LNCaP clone FGC (cell line): ENCODE results near the gene KLHL29.

Source experiments
- DNase-seq: peaks from one replicate; pipeline ENCODE4 v3.0.0-alpha.2; 2011; ENCODE audit warnings: low read depth
- H3K4me3 ChIP-seq: 2 replicates; pipeline ENCODE4 v1.5.1; 2011; ENCODE audit warnings: mild to moderate bottlenecking, low read depth, low read length, control low read depth
- TF ChIP-seq, protein P1 (sequence below): IDR thresholded peaks from 2 replicates; pipeline ENCODE4 v1.5.1; 2012; ENCODE audit warnings: mild to moderate bottlenecking; ENCODE audit not compliant: control insufficient read depth, insufficient read depth; ENCODE audit errors: extremely low read depth

KLHL29 gene

DNA sequence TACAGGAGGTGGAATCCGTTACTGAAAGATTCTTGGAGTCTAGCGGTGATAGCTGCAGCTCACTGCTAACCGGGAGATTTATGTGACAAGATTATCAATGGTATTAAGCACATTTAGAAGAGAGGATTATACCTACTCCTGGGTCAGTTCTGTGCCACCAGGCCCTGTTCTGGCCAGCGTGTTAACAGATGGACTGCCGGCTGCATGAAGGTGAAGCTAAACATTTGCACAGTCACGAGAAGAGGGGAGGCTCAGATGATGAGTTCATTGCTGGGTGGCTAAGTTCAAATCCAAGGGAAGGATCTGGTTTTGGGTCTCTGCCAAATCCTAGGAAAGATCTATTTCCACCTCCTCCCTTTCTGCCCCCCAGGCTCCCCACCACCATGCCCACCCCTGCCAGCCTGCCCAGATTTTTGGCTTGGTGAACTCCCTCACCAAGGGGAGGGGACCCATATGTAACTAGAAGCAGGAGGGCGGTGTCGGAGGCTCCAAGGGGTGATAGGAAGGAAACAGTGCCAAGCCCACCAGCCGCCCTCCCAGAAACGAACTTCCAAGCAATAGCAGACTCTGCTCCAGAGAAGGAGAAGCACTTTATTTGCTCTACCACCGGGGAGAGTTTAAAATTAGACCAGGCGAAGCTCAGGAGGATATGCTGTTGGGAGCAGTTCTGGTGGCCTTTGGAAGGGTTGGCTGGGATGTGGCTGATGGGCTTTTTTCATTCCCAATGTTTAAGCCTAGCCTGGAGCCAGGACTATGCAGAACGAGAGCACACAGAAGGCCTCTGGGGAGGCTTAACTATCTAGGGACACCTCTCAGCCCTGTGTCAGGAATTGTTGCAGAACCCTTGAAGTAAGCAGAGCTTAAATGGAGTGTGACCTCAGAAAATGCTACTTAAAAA, 200.5 kb downstream of the KLHL29 start:
- TF ChIP-seq, protein P1, sequence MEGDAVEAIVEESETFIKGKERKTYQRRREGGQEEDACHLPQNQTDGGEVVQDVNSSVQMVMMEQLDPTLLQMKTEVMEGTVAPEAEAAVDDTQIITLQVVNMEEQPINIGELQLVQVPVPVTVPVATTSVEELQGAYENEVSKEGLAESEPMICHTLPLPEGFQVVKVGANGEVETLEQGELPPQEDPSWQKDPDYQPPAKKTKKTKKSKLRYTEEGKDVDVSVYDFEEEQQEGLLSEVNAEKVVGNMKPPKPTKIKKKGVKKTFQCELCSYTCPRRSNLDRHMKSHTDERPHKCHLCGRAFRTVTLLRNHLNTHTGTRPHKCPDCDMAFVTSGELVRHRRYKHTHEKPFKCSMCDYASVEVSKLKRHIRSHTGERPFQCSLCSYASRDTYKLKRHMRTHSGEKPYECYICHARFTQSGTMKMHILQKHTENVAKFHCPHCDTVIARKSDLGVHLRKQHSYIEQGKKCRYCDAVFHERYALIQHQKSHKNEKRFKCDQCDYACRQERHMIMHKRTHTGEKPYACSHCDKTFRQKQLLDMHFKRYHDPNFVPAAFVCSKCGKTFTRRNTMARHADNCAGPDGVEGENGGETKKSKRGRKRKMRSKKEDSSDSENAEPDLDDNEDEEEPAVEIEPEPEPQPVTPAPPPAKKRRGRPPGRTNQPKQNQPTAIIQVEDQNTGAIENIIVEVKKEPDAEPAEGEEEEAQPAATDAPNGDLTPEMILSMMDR: no peak
- DNase-seq: no peak
- H3K4me3 ChIP-seq: no peak overlapping the region

GRCh38 chr2:23586741-23587306, 201.8 kb downstream of the KLHL29 start:
- H3K4me3 ChIP-seq: no peak overlapping the region

DNA sequence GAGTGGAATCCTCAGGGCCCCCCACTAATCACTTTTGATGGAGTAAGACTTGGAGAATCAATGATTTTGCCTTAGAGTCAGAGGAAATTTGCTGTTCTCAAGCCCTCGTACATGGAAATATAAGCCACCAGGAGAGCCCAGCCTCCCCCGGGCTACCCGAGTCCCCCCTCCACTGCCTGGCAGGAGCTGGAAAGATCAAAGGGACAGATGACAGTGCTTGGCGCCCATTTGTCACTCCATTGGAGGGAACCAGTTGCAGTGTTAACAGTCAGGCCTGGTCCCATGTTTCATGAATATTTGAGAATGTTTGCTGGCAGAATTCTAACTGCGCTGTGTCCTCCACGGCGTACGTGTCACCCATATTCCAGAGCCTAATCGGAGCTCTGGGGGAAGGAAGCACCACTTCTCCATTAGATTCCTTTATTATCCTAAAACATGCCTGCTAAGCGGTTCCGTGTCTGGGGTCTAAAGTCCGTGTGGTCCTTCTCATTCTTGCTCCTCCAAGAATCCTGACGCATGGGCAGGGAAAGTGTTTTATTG, 202.4 kb downstream of the KLHL29 start:
- no peak overlapping the region for H3K4me3 ChIP-seq
- TF ChIP-seq, protein P1: no peak
- no peak for DNase-seq

More at GRCh38 chr2:23586741-23587306, 201.8 kb downstream of the KLHL29 start:
- no peak for DNase-seq
- TF ChIP-seq, protein P1: no peak

DNA sequence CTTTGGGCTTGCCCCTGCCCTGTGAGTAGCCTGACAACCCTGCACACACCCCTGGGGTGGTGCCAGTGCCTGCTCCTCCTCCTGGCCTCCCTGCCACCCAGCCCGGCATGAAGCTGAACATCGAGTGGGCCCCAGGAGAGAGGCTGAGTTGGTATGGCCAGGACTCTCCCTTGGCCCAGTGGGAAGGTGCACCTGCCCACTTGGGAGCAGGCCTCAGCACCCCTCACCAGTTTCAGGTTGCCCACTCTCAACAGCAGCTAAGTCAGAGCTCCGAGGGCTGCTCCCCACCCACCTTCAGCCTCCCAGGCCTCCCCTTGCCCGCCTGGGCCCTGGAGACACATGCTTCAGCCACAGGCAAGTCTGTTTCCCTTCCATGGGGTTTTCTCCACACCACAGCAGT, 203.1 kb downstream of the KLHL29 start:
- DNase-seq: no peak
- no peak overlapping the region for H3K4me3 ChIP-seq

DNA sequence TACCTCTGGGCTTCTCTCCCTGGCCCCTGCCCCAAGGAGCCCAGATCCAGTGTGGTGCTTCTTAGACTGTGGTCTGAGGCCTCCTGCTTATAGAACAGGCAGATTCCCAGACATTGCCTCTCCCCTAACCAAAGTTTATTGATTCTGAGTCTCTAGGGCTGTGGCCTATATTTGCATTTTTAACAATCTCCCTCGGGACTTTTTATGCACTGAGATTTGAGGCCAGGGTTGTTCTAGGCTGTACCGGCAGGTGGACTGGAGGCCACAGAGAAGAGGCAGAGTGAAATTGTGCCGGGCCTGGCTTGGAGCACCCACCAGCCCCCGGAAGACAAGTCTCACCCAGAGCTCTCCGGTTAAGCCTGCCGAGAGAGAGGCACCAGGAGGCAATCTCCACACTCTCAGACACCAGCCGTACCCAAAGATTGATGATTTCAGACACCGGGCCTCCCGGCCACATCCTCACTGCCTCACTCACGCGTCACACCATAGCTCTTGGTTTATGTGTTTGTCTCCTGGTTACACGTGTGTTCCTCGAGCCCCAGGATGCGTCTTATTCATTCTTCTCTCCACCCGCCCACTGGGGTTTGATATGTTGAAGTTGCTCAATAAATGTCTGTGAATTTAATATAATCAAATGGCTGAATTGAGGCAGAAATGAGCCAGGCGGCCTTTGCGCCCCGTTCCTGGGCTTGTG, 203.7 kb downstream of the KLHL29 start:
- no peak for DNase-seq
- TF ChIP-seq, protein P1: no peak
- no peak overlapping the region for H3K4me3 ChIP-seq

More for the DNA sequence above, 203.1 kb downstream of the KLHL29 start:
- TF ChIP-seq, protein P1: no peak

DNA sequence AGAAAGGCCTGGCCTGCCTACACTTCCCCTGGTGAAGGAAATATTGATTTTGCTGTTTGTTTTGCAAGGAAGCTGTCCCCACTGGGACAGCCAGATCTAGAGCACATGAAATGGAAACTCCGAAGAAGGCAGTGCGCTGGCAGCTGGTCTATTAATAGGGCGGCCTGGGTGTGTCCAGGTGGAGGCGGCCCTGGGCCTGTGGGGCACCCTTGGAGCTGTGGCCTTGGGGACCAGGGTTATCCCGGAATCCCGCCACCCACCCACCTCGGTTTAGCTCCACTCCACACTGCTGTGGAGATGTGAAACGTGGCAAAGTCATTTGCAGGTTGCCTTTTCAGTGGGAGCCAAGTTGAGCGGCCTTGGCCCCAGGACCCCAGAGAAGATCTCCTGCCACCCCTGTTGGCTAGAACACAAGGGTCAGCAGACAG, 204.3 kb downstream of the KLHL29 start:
- TF ChIP-seq, protein P1: no peak
- no peak overlapping the region for H3K4me3 ChIP-seq
- DNase-seq: no peak
